CD4-positive, alpha-beta T cell treated with Interleukin-17A for 4 hours (primary cell): ENCODE measurements around the gene CBX7.
A peak's percentile ranks its signal among the peaks of the same experiment; 100 is the strongest.

Experiments used
- DNase-seq: peaks from one replicate; pipeline ENCODE4 v3.0.0-alpha.2; 2020; ENCODE audit warnings: mixed read lengths

The CBX7 gene

GRCh38 chr22:39122772-39123470 lies 29.6 kb downstream of the CBX7 start:
- DNase-seq, result no peak

GRCh38 chr22:39120983-39121382 lies 31.5 kb downstream of the CBX7 start:
- DNase-seq, result no peak

GRCh38 chr22:39117585-39118191 lies 34.8 kb downstream of the CBX7 start:
- peak; percentile 85 for DNase-seq

GRCh38 chr22:39115977-39116621 lies 36.4 kb downstream of the CBX7 start:
- no peak for DNase-seq

GRCh38 chr22:39115570-39115969 lies 36.9 kb downstream of the CBX7 start:
- no peak for DNase-seq

GRCh38 chr22:39114112-39114511 lies 38.4 kb downstream of the CBX7 start:
- no peak for DNase-seq

GRCh38 chr22:39110631-39111561 lies 41.6 kb downstream of the CBX7 start:
- no peak for DNase-seq

GRCh38 chr22:39109361-39109760 lies 43.1 kb downstream of the CBX7 start:
- no peak for DNase-seq

GRCh38 chr22:39108487-39108886 lies 44.0 kb downstream of the CBX7 start:
- no peak for DNase-seq

GRCh38 chr22:39106326-39106725 lies 46.2 kb downstream of the CBX7 start:
- no peak for DNase-seq

GRCh38 chr22:39103431-39103830 lies 49.0 kb downstream of the CBX7 start:
- no peak for DNase-seq

GRCh38 chr22:39101226-39101625 lies 51.3 kb downstream of the CBX7 start:
- DNase-seq, result no peak

- DNase-seq, result no peak
Measured at GRCh38 chr22:39098576-39098975, 53.9 kb downstream of the CBX7 start.

- no peak for DNase-seq
Measured at GRCh38 chr22:39098026-39098425, 54.5 kb downstream of the CBX7 start.

- peak; percentile 50 for DNase-seq
Measured at GRCh38 chr22:39097098-39098020, 55.1 kb downstream of the CBX7 start, which contains the start of gene APOBEC3H. Gene APOBEC3H, plus strand, starts transcription at chr22:39097244. Its CDS starts 3,035 bp downstream, at chr22:39100279.

- no peak for DNase-seq
Measured at GRCh38 chr22:39095971-39096370, 56.5 kb downstream of the CBX7 start.

GRCh38 chr22:39094717-39095389 lies 57.6 kb downstream of the CBX7 start:
- DNase-seq, result peak; percentile 57

GRCh38 chr22:39092111-39092862 lies 60.2 kb downstream of the CBX7 start:
- DNase-seq, result no peak

- DNase-seq, result no peak
Measured at GRCh38 chr22:39091126-39092081, 61.1 kb downstream of the CBX7 start.
